GM12874 (cell line): ENCODE data around the gene FAM76B.

Source experiments
- CTCF ChIP-seq: IDR thresholded peaks from 2 replicates; pipeline ENCODE4 v1.5.1; 2011; ENCODE audit warnings: low read depth, mild to moderate bottlenecking, control low read depth, low read length, moderate library complexity; ENCODE audit not compliant: insufficient read depth

The FAM76B gene

GRCh38 chr11:95728094-95728493 is 61.5 kb downstream of the FAM76B start:
- TF ChIP-seq CTCF: no peak

GRCh38 chr11:95727620-95728019 is 62.0 kb downstream of the FAM76B start:
- no peak for TF ChIP-seq CTCF

- TF ChIP-seq CTCF: no peak
Observed at GRCh38 chr11:95727111-95727510, 62.5 kb downstream of the FAM76B start.

- TF ChIP-seq CTCF: no peak
Observed at GRCh38 chr11:95725196-95725595, 64.4 kb downstream of the FAM76B start.

GRCh38 chr11:95723361-95723942 is 66.1 kb downstream of the FAM76B start:
- TF ChIP-seq CTCF: no peak

GRCh38 chr11:95720195-95720594 is 69.4 kb downstream of the FAM76B start:
- TF ChIP-seq CTCF: no peak
